Adrenal gland (tissue), 5 donors: ENCODE measurements around the gene HIP1.

Source experiments
- CTCF ChIP-seq, 6 experiments: fragments of 450-650 bp in 4 of 6; fragments of 200-600 bp in 2 of 6; sonication (generic) in 1 of 6; IDR thresholded peaks; 1 replicate in 5 of 6; 2 replicates in 1 of 6; pipeline versions ENCODE4 v1.5.1 to v1.8.0; 2016 to 2021; ENCODE audit warnings: antibody characterized with exemption in 6 of 6, mild to moderate bottlenecking in 2 of 6, moderate library complexity in 1 of 6
- POLR2A ChIP-seq, 2 donors: fragments of 450-650 bp; IDR thresholded peaks; one replicate each; pipeline ENCODE4 v1.6.1; 2017; ENCODE audit warnings: antibody characterized with exemption in 2 of 2, mild to moderate bottlenecking in 2 of 2, moderate library complexity in 1 of 2
- donor health status: DM: no; HTN: no; CAD: no.

DNA sequence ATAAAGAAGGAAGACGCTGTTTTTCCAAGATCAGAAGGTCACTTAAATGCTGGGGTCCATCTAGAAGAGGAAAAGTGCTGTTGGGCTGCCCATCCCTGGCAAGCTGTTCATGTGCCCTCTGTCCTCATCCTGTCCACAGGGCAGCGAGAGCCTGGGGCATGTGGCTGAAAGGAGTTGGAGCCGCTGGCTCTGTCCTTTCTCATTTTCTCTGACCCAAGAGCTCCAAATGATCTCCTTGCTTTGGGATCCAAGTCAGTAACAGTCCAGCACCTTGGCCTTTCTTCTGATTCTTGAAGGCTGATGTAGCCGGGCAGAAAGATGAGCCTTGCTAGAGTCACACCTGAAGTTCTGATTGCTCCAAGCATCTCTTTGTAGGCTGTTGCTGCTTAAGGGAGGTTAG, 202.2 kb downstream of the HIP1 start:
- no peak for TF ChIP-seq POLR2A (IDR thresholded peaks at IDR 0.05)
- TF ChIP-seq CTCF (IDR thresholded peaks at IDR 0.05) = no peak
